HG03108 (cell line): ENCODE measurements around the gene WDR46.
A peak's percentile ranks its signal among the peaks of the same experiment; 100 is the strongest.
"Not testable (repeated sequence)": the region's sequence is repeated elsewhere in the genome, so short reads cannot be mapped to it uniquely, and the experiment has no call there.

Source experiments
- ATAC-seq: cut with Tn5 transposase; IDR thresholded peaks from one replicate; pipeline ENCODE4 v1.9.1; 2021; ENCODE audit warnings: moderate library complexity; ENCODE audit not compliant: unreplicated experiment

Gene WDR46

DNA sequence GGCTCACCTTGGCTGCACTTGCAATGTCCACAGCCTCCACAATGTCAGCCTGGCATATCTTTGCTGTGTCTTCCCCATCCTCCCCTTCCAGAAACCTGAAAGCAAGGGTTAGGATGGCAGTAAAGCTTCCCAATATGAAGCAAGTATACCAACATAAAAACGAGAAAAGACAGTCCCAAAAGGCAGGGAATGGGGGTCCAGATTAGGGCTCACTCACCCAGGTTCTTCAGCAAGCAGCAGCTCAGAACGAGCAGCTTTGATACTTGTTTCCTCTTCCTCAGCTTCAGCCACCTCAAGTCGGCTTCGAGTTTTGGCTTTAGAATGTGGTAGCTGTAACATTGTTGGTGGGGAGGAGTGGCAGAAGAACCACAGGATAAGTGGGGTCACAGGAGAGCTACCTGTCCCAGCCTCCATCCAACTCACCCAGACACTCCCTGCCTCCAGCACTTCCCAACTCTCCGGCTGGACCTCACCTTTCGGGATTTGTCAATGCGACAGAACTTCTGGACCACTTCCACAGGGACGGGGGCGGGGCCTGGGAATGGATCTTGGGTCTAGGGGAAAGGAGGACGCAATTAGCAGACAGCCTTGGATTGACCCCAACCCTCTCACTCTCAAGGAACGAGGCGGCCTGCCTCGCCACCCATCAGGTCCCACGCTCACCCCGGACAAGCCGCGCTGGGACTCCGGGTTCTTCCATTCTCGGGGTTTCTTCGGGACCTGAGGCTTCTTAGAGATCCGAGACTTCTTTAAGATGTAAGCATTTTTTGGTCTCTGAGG is 708 bp downstream of the WDR46 start:
- ATAC-seq, result peak; percentile 7

DNA sequence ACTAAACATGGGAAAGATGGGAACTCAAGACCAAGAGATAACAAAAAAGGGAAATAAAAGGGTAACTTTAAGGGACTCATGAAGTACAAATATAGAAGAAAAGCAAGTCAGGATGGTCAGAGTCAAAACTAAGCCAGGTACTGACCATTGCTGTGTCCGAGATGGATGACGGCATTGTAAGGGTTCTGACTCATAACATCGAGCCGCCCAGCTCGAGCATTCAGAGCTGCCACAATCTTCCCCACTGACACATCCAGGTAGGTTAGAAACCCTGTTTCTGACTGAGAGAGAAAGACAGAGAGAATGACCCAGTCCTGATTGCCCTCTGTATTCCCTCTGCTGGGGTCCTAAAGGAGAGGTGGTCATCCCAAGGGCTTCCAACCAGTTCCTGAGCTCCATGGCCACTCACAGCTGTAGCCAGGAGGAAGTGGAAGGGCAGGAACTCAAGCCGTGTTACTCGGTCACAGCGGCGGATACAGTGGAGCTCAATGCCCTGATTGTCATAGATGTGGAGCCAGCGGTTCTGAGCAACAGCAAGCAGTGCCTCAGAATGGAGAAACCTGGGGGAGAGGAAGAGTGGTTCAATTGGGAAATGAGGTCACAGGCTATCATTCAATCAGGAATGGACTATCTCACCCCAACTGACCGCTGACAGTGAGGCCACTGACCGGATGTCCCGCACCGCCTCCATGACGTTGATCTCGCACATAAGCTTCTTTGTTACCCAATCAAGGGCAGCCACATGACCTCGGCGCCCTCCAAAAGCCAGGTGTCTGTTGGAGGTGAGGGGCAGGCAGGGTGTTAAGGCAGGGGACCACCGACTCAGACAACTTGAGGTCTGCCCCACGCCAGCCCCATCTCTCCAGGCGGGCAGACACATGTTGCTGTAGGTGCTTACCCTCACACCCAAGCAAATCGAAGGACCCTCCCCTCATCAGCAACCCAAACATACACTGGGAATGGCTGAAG is 1.8 kb downstream of the WDR46 start:
- ATAC-seq, result no peak

DNA sequence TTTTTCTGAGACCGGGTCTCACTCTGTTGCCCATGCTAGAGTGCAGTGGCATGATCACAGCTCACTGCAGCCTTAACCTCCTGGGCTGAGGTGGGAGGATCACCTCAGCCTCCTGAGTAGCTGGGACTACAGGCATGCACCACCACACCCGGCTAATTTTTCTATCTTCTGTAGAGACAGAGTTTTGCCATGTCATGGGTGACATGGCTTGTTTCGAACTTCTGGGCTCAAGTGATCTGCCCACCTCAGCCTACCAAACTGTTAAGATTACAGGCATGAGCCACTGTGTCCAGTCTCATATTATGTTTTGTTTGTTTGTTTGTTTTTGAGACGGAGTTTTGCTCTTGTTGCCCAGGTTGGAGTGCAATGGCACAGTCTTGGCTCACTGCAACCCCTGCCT is 3.8 kb downstream of the WDR46 start:
- ATAC-seq, result not testable (repeated sequence)

DNA sequence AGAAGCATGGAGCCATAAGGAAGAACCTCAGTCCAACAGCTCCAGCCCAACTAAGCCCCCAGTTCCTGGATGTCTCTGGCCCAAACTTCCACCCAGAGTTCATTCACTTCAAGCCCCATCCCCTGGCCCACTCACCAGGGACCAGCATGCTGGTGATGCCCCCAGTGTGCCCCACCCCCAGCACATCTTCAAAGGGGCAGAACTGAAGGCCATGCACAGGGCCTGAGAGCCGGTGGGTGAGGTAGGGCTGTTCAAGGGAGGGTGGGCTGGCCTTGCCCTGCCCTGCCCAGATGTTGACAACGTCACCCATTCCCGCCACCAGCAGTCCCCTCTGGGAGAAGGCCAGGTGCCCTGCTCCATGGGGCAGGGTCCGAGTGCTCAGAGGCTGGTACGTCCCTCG is 8.5 kb downstream of the WDR46 start:
- ATAC-seq, result no peak

DNA sequence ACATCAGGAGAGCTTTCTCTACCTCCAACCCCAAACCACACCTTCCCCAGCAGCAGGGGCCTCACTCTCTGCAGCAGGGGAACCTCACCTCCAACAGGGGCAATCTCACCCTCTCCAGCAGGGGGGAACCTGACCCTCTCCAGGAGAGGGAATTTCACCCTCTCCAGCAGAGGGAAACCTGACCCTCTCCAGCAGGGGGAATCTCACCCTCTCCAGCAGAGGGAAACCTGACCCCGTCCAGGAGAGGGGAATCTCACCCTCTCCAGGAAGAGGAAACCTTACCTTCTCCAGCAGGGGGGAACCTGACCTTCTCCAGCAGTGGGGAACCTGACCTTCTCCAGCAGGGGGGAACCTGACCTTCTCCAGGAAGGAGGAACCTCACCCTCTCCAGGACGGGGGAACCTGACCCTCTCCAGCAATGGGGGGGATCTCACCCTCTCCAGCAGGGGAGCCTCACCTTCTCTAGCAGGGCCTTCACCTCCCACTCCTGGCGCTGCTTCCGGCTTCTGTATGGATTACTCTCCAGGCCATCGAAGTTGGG is 9.0 kb downstream of the WDR46 start:
- ATAC-seq, result no peak

DNA sequence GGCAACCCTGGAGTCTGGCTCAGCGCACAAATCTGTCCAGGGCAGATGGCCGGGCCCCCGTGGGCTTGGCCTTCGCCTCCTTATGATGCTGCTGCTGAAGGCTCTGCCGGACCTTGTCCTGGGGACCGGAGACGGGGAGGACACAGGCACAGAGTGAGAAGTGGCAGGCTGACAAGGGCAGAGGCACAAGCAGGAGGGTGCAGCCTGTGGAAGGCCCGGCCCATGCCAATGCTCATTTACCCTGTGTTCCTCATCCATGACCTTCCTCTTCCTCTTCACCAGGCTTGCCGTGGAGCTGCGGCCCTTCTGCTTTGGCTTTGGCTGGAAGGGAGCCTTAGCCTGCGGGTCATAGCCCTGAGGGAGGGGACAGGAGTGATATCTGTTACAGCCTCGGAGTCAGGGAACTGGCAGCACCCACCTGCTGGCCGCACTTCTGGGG is 9.8 kb downstream of the WDR46 start:
- no peak for ATAC-seq

DNA sequence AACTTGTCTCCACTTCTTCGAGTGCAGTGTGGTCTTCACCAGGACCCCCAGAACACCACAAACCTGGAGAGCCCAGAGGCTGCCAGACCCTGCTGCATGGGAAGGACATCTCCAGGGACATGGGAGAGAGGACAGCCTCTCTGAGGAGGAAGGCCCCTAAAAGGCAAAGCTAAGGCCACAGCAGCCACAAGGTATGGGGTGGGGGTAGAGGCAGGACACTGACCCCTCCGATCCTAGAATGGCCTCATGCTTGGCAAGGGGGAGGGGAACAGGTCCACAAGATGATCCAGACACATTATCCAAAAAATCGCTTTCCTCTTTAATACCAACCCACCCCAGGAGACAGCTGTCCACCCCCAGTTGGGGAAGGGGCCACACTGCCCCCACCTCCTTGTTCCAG is 10.2 kb downstream of the WDR46 start:
- ATAC-seq, result no peak

DNA sequence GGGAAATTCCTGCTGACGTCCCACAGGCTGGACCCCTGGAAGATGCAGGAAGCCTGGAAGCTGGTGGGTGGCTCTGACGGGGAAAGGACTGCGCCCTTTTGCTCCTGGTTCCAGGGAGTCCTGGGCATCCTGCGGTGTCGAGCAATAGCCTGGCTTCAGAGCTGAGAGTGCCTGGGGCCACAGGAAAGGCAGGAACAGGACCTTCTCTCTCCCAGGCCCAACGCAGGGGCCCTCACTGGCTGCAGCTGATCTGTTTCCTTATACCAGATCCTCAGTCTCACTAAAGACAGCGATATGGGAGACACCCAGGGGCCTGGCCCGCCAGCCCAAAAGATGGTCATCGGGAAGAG is 10.7 kb downstream of the WDR46 start:
- ATAC-seq, result no peak

DNA sequence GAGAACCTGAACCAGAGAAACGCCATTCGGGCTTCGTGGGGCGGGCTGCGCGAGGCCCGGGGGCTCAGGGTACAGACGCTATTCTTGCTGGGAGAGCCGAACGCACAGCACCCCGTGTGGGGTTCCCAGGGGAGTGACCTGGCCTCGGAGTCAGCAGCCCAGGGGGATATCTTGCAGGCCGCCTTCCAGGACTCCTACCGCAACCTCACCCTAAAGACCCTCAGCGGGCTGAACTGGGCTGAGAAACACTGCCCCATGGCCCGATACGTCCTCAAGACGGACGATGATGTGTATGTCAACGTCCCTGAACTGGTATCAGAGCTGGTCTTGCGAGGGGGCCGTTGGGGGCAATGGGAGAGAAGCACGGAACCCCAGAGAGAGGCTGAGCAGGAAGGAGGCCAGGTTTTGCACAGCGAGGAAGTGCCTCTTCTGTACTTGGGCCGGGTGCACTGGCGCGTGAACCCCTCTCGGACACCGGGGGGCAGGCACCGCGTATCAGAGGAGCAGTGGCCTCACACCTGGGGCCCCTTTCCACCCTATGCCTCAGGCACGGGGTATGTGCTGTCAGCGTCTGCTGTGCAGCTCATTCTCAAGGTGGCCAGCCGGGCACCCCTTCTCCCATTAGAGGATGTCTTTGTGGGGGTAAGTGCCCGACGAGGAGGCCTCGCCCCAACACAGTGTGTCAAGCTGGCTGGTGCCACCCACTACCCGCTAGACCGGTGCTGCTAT is 11.2 kb downstream of the WDR46 start:
- no peak for ATAC-seq

DNA sequence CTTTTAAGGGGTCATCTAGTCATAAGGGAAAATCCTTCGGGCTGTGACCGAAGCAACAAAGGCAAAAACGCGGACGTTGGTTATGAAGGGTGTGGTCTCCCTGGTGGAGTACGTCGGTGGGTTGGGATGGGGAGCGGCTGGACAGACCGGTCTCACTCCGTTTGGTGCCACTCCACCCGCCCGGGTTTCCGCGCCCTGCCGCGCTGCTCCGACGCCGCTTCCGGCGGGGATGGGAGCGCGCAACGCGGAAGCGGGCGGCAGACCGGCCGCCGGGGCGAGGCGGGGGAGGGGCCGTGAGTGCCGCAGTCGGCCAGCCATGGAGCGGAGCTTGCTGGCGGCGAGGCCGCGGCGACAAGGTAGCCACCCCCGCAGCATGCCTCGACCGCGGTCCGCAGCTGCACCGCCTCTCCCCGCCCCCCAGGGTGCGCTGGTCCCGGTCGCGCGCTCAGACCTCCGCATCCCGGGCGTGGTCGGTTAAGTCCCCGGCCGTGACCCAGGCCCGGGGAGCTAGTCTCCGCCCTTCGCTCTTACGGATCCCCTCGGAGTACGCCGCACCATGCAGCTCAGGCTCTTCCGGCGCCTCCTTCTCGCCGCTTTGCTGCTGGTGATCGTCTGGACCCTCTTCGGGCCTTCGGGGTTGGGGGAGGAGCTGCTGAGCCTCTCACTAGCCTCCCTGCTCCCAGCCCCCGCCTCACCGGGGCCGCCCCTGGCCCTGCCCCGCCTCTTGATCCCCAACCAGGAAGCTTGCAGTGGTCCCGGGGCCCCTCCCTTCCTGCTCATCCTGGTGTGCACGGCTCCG is 12.0 kb downstream of the WDR46 start, which contains the start of gene B3GALT4:
Gene B3GALT4 (plus strand): TSS at position 260 of the 799 bp plus-strand sequence. CDS start 297 bp downstream, at position 557.
- peak; percentile 53 for ATAC-seq

DNA sequence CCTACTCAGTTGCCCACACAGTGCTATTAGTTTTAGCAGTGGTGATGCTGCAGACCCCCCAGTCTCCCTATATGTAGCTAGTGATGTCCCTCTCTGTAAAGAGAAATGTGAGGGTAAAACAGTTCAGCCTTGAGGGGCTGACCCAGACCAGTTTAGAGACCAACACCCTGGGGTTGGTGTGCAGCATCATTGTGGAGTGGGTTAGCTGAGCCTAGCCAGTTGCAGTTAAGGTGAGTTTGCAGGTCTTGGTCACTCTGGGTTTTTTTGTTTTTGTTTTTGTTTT is 12.5 kb downstream of the WDR46 start:
- ATAC-seq, result no peak

DNA sequence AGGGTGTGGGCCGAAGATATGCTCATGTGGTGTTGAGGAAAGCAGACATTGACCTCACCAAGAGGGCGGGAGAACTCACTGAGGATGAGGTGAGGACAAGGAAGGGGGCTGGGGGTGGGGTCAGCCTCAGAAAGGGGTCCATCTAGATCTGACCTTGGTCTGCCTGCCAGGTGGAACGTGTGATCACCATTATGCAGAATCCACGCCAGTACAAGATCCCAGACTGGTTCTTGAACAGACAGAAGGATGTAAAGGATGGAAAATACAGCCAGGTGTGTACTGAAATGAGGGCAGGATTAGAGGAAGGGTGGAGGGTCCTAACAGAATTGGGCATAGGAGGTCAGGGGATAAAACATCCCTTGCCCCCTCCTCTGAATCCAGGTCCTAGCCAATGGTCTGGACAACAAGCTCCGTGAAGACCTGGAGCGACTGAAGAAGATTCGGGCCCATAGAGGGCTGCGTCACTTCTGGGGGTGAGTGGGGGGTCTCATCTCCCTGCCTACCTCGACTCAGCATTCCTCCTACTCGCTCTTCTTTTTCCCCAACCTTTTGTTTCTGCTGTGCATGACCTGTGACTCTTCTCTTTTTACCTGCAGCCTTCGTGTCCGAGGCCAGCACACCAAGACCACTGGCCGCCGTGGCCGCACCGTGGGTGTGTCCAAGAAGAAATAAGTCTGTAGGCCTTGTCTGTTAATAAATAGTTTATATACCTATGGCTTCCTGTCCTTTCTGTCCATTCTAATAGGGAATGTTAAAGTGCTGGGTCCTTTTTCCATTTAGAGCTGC is 13.1 kb downstream of the WDR46 start:
- ATAC-seq, result not testable (repeated sequence)

DNA sequence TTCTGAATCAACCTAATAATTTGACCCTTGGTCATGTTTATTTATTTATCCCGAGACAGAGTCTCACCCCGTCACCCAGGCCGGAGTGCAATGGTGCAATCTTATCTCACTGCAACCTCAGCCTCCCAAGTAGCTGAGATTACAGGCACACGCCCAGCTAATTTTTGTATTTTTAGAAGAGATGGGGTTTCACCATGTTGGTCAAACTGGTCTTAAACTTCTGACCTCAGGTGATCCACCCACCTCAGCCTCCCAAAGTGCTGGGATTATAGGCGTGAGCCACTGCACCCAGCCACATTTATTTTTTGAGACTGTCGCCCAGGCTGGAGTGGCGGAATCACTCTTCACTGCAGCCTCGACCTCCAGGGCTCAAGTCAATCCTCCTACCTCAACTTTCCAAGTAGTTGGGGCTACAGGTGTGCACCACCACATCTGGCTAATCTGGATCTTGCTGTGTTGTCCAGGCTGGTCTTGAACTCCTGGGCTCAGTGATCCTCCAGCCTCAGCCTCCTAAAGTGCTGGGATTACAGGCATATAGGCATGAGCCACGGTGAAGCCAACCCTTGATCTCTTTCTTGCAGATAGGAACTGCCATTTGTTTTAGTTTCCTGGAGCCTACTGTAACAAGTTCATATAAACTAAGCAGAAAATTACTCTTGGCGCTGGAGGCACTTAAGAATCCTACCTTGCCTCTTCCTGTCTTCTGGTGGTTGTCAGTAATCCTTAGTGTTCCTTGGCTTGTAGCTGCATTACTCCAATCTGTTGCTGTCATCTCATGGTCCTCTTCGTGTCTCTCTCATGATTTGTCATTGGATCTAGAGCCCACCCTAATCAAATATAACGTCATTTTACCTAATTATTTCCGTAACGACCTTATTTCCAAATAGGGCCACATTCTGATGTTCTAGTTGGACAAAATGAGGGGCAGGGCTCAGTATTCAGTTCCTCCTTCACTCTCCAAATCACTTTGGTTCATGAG is 14.8 kb downstream of the WDR46 start:
- no peak for ATAC-seq

DNA sequence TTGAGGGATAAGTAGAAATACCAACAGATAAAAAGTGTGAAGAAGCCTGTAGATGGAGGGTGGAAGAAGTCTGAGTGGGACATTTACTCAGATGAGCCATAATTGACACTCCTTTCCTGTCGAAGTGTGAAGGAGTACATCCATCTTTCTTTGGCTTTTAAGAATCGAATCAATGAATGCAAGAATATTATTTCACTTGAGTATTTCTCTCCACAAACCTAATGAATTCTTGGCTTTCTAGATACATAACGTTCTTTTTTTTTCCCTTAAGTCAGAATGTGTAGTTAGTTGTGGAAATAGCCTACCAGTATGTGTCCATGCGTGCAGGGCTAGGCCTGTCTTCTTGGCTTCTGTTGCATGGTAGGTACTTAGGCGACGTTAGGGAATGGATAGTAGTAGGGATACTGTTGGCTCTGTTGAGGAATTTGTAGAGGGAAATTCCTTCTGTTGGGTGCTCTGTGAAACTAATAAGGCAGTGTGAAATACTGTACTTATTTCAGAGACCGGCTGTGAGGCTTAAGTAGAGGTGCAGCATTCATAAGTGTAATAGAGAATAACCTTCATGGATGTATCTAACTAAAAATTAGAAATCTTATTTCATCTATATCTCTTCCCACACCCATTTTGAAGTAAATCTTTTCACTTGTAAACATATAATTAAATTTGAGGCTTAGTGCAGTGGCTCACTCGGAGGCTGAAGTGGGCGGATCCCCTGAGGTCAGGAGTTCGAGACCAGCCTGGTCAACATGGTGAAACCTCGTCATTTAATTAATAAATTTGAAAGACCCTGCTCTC is 15.7 kb downstream of the WDR46 start:
- no peak for ATAC-seq

DNA sequence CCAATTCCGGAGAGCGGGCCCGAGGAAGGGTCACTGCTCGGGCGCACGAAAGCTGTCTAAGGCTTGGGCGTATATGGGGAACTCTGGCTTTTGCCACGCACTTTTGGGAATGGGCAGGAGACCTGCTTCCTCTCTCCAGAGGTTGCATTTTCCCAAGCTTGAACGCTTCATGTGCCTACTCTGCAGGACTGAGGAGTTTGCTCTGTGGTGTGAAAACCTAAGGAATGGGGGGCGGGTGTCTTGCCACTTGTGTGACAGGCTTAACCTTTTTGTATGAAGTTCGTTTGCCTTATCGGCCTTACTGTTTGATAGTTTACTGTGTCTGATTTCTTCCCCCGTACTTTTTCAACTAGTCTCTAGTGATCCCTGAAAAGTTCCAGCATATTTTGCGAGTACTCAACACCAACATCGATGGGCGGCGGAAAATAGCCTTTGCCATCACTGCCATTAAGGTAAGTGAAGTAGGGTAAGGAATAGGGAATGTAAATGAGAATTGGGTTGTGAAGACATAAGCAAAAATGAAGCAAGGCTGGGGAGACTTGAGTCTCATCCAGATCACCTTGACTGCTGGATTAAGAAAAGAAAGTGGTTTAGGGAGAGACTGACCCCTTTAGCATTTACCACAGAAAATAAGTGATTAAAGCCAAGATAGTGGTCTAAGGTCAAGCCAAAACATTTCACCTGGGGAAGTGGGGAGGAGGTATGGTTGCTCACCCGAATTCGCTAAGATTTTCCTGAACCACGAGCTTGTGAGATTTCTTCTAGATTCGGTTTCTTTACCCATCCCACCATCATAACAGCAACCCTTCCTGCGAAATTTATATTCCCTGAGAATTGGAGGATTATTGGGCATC is 16.5 kb downstream of the WDR46 start:
- no peak for ATAC-seq

DNA sequence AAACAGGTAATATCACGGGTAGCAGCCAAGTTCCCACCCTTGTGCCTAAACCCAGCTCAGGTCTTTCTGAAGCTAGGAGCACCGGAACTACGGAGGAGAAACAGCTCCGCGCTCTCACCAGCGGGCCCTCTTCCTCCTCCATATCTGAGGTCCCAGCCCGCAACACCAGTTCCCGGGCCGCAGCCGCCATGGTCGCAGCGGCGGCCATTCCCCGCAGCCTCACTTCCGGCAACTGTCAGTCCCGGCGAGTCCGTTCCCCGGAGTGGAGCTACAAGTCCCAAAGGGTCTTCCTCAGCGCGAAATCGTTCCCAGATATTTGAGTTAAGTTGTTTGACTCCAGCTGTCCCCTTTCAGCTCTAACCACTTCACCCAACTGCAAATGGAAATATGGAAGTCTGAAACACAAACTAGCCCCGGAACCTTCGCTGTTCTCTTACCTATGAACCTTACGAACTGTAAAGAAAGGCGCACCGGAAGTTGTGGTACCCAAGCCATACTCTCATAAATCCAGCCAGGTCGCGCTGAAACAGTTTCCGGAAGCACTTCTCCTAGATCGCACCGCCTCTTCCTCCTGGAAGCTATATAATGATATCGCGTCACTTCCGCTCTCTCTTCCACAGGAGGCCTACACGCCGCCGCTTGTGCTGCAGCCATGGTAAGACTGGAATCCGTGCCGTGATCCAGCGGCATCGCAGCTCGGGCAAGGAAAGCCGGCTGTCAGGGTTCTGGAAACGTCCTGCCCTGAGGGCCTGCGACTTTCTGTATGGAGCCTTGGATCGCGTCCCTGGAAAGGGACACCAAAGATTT is 17.4 kb downstream of the WDR46 start, which contains the start of the genes RPS18 and VPS52:
Gene RPS18 (plus strand): TSS at position 608 of the 807 bp plus-strand sequence. CDS start 45 bp downstream, at position 653.
Gene VPS52 (minus strand): TSS at position 409 of the 807 bp plus-strand sequence. CDS start 201 bp downstream, at position 208.
- ATAC-seq, result peak; percentile 82
